Fibroblast of gingiva (primary cell): ENCODE data around the gene SLC7A9.
"Not testable (repeated sequence)": the region's sequence is repeated elsewhere in the genome, so short reads cannot be mapped to it uniquely, and the experiment has no call there.

Experiments
- DNase-seq: peaks from one replicate; pipeline ENCODE4 v3.0.0-alpha.2; 2011; ENCODE audit warnings: low read depth

SLC7A9 gene

GRCh38 chr19:32881766-32882165 lies 12.2 kb upstream of the SLC7A9 start:
- no peak for DNase-seq

DNA sequence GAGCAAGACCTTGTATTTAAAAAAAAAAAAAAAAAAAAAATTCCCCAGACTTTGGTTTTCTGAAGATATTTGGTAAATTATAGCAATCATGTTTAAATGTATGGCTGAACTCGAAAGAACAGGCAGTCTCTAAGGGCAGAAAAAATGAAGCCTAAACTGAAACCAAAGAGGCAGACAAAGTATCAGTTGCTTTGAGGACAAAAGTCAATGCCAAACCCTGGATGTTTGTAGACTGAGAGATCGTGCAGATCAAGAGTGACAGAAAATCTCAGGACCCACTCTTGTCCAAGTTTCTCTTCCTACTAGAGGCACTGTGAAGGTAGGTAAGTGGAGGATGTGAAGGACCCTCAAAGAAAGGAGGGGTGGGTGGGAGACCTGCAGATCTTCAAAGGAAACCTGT lies 11.1 kb upstream of the SLC7A9 start:
- no peak for DNase-seq

- no peak for DNase-seq
Measured at GRCh38 chr19:32879741-32880140, 10.2 kb upstream of the SLC7A9 start.

GRCh38 chr19:32878988-32879387 lies 9.4 kb upstream of the SLC7A9 start:
- no peak for DNase-seq

DNA sequence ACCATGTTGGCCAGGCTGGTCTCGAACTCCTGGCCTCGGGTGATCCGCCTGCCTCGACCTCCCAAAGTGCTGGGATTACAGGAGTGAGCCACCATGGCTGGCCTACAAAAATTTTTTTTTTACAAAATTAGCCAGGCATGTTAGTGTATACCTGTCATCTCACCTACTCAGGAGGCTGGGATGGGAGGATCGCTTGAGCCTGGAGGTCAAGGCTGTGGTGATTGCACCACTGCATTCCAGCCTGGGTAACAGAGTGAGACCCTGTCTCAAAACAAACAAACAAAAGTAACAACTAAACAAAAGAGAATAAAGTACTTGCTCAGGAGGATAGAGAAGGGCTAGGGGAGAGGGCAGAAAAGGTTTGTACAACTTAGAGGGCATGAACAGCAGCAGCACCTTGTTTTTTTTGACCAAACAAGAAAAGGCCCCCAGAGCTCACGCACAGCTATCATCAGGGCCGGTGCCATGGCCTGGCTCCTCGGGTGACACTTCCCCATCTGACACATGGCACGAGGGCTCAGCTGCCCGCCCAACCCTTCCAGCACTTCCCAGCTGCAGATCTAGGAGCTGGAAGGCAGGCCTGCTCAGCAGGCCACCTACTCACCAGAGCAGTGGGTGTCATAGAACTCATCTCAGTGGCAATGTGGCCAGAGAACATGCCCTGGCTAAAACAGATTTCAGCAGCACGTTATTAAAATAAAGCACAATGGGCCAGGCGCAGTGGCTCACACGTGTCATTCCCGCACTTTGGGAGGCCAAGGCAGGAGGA lies 8.6 kb upstream of the SLC7A9 start:
- DNase-seq, result no peak

GRCh38 chr19:32877323-32877912 lies 7.9 kb upstream of the SLC7A9 start:
- no peak for DNase-seq

DNA sequence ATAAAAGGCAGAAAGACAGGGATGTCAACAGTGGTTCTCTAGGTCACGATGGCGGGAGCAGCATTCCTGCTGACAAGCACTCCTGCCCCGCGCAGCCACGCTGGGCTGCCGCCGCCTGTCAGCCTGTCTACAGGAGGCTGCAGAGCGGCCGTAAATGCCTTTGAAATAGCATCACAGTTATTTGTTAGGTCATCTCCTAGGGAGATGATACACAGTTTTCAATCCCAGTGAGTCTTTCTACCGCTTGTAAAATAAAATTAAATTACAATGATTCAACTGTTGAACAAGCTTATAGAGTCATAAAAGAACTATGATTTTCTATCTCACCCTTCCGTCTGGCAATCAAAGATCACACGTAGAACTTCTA lies 7.3 kb upstream of the SLC7A9 start:
- DNase-seq, result no peak

- no peak for DNase-seq
Measured at GRCh38 chr19:32876236-32876918, 6.8 kb upstream of the SLC7A9 start.

DNA sequence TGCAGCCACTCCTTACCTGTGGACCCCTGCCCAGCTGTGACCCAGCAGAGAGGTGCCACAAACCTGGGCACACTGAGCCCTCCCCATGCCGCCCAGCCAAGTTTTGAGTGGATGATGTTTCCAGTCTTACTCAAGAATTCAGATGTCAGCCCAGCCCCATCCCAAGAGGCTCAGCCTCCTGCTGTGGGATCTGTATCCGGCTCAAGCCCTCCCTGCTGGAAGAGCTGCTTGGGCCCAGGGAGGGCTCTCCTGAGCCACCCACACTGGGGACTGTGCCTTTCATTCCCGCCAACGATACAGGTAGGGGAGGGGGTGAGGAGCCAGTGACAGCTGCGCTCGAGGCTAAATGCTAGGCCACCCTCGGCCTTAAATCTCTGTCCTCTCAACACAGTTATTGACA lies 5.9 kb upstream of the SLC7A9 start:
- DNase-seq, result no peak

- DNase-seq, result no peak
Measured at GRCh38 chr19:32874605-32875004, 5.0 kb upstream of the SLC7A9 start.

DNA sequence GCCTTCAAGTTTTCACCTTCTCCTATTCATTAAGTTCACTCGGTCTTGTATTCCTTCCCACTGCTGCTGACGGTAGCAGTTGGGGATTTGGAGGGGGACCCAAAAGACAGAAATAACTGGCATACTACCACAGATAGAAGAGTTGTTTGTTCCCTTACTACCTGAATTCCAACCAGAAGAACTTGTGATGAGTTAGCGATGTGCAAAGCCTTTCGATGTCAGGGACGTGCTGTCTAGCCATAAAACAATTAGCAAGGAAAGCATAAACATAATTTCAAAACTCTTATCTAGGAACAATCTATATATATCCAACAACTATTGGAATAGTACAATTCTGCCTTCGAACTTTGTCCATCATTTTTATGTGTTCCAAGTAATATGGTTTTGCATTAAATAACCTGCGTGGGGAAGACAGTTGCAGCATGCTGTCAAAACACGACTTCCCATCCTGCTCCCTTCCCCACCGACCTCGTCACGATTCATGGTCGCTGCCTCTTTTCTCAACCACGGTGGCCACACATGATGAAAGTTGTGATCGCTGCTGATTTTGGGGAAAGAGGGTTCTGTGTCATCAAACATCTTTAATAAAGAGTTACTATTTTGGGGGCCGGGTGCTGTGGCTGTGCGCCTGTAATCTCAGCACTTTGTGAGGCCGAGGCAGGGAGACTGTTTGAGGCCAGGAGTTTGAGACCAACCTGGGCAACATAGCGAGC lies 3.8 kb upstream of the SLC7A9 start:
- DNase-seq, result no peak

GRCh38 chr19:32872391-32872790 lies 2.8 kb upstream of the SLC7A9 start:
- DNase-seq, result no peak

- no peak for DNase-seq
Measured at GRCh38 chr19:32870981-32871451, 1.4 kb upstream of the SLC7A9 start.

- DNase-seq, result no peak
Measured at GRCh38 chr19:32869966-32870573, 503 bp upstream of the SLC7A9 start.

- DNase-seq, result no peak
Measured at GRCh38 chr19:32868206-32868950, 1.2 kb downstream of the SLC7A9 start.

GRCh38 chr19:32867436-32867835 lies 2.1 kb downstream of the SLC7A9 start:
- DNase-seq, result not testable (repeated sequence)

- DNase-seq, result no peak
Measured at GRCh38 chr19:32866564-32867265, 2.9 kb downstream of the SLC7A9 start.

DNA sequence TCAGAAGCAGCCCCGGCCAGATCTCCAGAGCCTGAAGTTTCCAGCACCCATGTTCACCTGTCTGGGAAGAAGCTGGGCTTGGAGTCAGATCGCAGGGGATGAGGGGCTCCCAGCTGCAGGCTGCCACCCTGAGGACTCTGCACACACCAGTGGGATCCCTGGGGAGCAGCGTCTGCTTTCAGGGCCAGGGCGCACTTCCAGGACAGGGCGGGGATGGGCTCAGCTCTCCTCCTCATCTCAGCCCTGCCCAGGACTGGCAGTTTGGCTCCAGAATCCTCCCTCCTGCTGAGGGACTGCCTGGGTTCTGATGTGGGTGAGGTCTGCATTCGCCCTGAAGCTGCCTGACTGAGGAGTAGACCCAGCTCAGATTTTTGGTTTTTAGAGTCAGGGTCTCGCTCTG lies 3.5 kb downstream of the SLC7A9 start:
- no peak for DNase-seq

GRCh38 chr19:32865326-32865725 lies 4.2 kb downstream of the SLC7A9 start:
- no peak for DNase-seq

DNA sequence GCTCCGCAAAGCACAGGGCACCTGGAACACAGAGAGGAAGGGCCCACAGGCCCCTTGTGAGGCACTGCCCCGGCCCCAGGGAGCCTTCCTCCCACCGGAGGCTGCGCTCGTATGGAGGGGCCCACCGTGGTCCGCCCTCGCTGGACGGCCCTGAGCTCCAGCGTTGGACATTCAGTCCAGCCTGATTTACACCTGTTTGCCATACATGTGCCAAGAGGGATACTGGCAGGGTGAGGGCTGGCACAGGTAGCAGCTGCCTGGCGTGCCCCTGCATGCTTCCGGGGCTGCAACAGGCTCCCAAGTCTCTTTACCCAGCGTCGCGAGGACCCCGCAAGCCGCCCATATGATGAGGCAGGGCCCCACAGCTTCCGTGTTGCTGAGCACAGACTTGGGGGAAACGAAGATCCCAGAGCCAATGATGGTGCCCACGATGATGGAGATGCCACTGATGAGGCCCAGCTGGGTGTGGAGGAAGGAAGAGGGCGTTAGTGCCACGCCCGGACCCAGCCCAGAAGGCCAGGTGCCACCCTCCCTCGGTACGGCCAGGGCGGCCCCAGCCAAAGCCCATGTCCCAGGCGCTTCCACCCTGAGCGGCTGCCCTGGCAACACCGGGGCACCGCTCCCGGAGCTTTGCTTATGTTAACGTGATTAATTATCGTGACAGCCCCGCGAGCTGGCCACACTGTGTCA lies 5.1 kb downstream of the SLC7A9 start:
- DNase-seq, result no peak
